ENCODE results near the gene NMNAT2.

DNA sequence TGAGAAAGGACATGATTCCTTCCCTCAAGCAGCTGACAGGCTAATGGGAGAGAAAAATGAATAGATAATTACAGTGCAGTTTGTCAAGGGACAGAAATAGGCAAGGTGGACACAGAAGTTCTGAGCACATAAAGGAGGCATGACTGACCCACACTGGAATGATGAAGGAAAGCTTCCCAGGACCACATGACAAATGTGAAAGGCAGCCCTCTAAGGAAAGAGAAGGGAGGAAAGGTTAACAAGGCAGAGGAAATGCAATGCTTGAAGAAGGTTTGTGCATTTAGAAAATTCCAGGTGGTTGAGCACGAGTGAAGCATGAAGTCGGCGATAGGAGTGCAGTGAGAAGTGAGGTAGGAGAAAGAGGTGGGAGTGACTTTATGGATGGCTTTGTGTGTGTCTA, 194.7 kb downstream of the NMNAT2 start:
- TF ChIP-seq SIN3A (IDR thresholded peaks at IDR 0.05; ENCODE audit: borderline replicate concordance, insufficient read depth, low read length) = no peak
- no peak for TF ChIP-seq POLR2AphosphoS5 (IDR thresholded peaks at IDR 0.05; ENCODE audit: low read depth, low read length)
- TF ChIP-seq, protein P1, sequence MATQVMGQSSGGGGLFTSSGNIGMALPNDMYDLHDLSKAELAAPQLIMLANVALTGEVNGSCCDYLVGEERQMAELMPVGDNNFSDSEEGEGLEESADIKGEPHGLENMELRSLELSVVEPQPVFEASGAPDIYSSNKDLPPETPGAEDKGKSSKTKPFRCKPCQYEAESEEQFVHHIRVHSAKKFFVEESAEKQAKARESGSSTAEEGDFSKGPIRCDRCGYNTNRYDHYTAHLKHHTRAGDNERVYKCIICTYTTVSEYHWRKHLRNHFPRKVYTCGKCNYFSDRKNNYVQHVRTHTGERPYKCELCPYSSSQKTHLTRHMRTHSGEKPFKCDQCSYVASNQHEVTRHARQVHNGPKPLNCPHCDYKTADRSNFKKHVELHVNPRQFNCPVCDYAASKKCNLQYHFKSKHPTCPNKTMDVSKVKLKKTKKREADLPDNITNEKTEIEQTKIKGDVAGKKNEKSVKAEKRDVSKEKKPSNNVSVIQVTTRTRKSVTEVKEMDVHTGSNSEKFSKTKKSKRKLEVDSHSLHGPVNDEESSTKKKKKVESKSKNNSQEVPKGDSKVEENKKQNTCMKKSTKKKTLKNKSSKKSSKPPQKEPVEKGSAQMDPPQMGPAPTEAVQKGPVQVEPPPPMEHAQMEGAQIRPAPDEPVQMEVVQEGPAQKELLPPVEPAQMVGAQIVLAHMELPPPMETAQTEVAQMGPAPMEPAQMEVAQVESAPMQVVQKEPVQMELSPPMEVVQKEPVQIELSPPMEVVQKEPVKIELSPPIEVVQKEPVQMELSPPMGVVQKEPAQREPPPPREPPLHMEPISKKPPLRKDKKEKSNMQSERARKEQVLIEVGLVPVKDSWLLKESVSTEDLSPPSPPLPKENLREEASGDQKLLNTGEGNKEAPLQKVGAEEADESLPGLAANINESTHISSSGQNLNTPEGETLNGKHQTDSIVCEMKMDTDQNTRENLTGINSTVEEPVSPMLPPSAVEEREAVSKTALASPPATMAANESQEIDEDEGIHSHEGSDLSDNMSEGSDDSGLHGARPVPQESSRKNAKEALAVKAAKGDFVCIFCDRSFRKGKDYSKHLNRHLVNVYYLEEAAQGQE (IDR thresholded peaks at IDR 0.05; ENCODE audit: insufficient read depth in 1 of 2, low read depth in 2 of 2, low read length in 2 of 2) = no peak
- no peak for TF ChIP-seq TAF1 (IDR thresholded peaks at IDR 0.05; ENCODE audit: borderline replicate concordance, insufficient read depth, low read length)
- TF ChIP-seq FOXP2 (optimal IDR thresholded peaks at IDR 0.05; ENCODE audit: borderline replicate concordance, extremely low read depth, extremely low read length, insufficient read depth) = no peak

All from PFSK-1 (cell line).